ENCODE data around the gene SIGLEC10. TPM values are rescaled to one million over a fixed set of nuclear protein-coding genes. Genes with fewer than 3 reads are reported as not detected.

Gene SIGLEC10
- total and polyA plus RNA-seq, 2 of the 4 experiments (the other 2 are of a cell fraction) = not detected

- H3K27me3 ChIP-seq (ENCODE audit: control insufficient read depth, insufficient read depth, low read length) = no peaks in the 10 kb centered on the region
- dilution Hi-C loops (cut with HindIII; ENCODE audit: low sequenced_read_pairs, unreplicated experiment) = no loop called here
- no peak overlapping the region for H3K23ac ChIP-seq (ENCODE audit: low read depth, low read length)
- no peak overlapping the region for H3K4ac ChIP-seq (ENCODE audit: low read depth, low read length)
- H3K9me1 ChIP-seq (ENCODE audit: insufficient read depth, low read length) = no peaks in the 10 kb centered on the region
- H2BK120ac ChIP-seq (ENCODE audit: low read depth, low read length) = no peak overlapping the region
- H3K27ac ChIP-seq (ENCODE audit: insufficient read depth, low read length) = no peak overlapping the region
- TF ChIP-seq MAFK (IDR thresholded peaks at IDR 0.05; ENCODE audit: low read depth, low read length) = no peak
- TF ChIP-seq BHLHE40 (IDR thresholded peaks at IDR 0.05; ENCODE audit: low read depth, low read length) = no peak
- TF ChIP-seq MAZ (IDR thresholded peaks at IDR 0.05; ENCODE audit: borderline replicate concordance, low read depth, low read length) = no peak
- no peak for TF ChIP-seq FOS (IDR thresholded peaks at IDR 0.05; ENCODE audit: low read depth, low read length)
- TF ChIP-seq CTCF (conservative IDR thresholded peaks at IDR 0.05; ENCODE audit: low read depth, low read length) = no peak
- TF ChIP-seq POLR2A (IDR thresholded peaks at IDR 0.05; ENCODE audit: low read depth, low read length) = no peak
- TF ChIP-seq RFX5 (IDR thresholded peaks at IDR 0.05; ENCODE audit: low read depth, low read length) = no peak
- no peak for TF ChIP-seq ELK1 (IDR thresholded peaks at IDR 0.05; ENCODE audit: borderline replicate concordance, low read depth, low read length)
- TF ChIP-seq RCOR1 (IDR thresholded peaks at IDR 0.05; ENCODE audit: insufficient replicate concordance, low read length) = no peak
- TF ChIP-seq RAD21 (IDR thresholded peaks at IDR 0.05; ENCODE audit: low read length) = no peak
- TF ChIP-seq CHD1 (IDR thresholded peaks at IDR 0.05; ENCODE audit: low read depth, low read length) = no peak
- TF ChIP-seq USF2 (IDR thresholded peaks at IDR 0.05; ENCODE audit: low read depth, low read length) = no peak
- TF ChIP-seq MXI1 (IDR thresholded peaks at IDR 0.05; ENCODE audit: borderline replicate concordance, low read depth, low read length) = no peak
- no peak for TF ChIP-seq CEBPB (IDR thresholded peaks at IDR 0.05; ENCODE audit: low read depth, low read length)
- no peak overlapping the region for H2AFZ ChIP-seq (replicated peaks; ENCODE audit: low read length, poor library complexity)
- H4K5ac ChIP-seq (ENCODE audit: low read depth, low read length) = no peak overlapping the region
- no peak overlapping the region for H3K14ac ChIP-seq (replicated peaks; ENCODE audit: low read depth, low read length)
- no peak for DNase-seq
- WGBS, 2 experiments (ENCODE audit: extremely low coverage in 2 of 2, insufficient read length in 1 of 2) = no CpG with 5 or more reads among the region's 5 CpGs
- H3K18ac ChIP-seq (ENCODE audit: low read depth, low read length) = no peak overlapping the region
- no peak overlapping the region for H2BK20ac ChIP-seq (ENCODE audit: low read depth, low read length)
- H3K56ac ChIP-seq (ENCODE audit: extremely low read depth, insufficient read depth, low read length) = no peak overlapping the region
- POLR2A ChIA-PET (ENCODE audit: unreplicated experiment) = no interaction called here
- H2BK5ac ChIP-seq (ENCODE audit: low read depth, low read length, poor library complexity, severe bottlenecking) = no peak overlapping the region
- H3K4me1 ChIP-seq (ENCODE audit: control insufficient read depth, insufficient read depth, low read length) = no peaks in the 10 kb centered on the region
- no peak overlapping the region for H2AK5ac ChIP-seq (ENCODE audit: low read depth, low read length)
- H4K20me1 ChIP-seq (ENCODE audit: insufficient read depth, low read length) = no peaks in the 10 kb centered on the region
- peaks cover 4% of the 10 kb centered on the region for H3K9me3 ChIP-seq (ENCODE audit: control insufficient read depth, insufficient read depth, low read length)
- no peak overlapping the region for H2AK9ac ChIP-seq (replicated peaks; ENCODE audit: low read depth, low read length, poor library complexity)
- in situ Hi-C loops (cut with MboI; ENCODE audit: low sequenced_read_pairs) = no loop called here
- CTCF ChIA-PET = no interaction called here
- H3K4me2 ChIP-seq (ENCODE audit: low read depth, low read length) = no peak overlapping the region
- no peak overlapping the region for H4K8ac ChIP-seq (ENCODE audit: low read depth in 2 of 2, low read length in 2 of 2)
- intact Hi-C loops (cut with micrococcal nuclease) = no loop called here
- ATAC-seq (ENCODE audit: low read depth) = no peak
- H4K91ac ChIP-seq (ENCODE audit: insufficient read depth, low read depth, low read length) = no peak overlapping the region
- no peak overlapping the region for H2BK15ac ChIP-seq (ENCODE audit: low read depth, low read length)
- H3K79me1 ChIP-seq (ENCODE audit: low read depth in 1 of 2, low read length in 2 of 2) = no peaks in the 10 kb centered on the region
- H3K4me3 ChIP-seq (ENCODE audit: insufficient read depth, low read depth, low read length) = no peak overlapping the region
- H3K36me3 ChIP-seq (ENCODE audit: control insufficient read depth, insufficient read depth, low read length) = no peaks in the 10 kb centered on the region
- no peak overlapping the region for H3K9ac ChIP-seq (ENCODE audit: low read depth, low read length)
- BruUV-seq (replicated peaks) = no TSS peak
Measured at GRCh38 chr19:51450730-51451307, 33.4 kb upstream of the SIGLEC10 start.

Data from IMR-90 (cell line).